NCI-H1417 treated with DMSO at 0.1 percent for 48 hours (cell line): Measurements from ENCODE around the gene LRSAM1.

Experiments used
- DNase-seq: peaks from one replicate; lab custom pipeline; 2025; lab: John Stamatoyannopoulos, UW

The LRSAM1 gene

DNA sequence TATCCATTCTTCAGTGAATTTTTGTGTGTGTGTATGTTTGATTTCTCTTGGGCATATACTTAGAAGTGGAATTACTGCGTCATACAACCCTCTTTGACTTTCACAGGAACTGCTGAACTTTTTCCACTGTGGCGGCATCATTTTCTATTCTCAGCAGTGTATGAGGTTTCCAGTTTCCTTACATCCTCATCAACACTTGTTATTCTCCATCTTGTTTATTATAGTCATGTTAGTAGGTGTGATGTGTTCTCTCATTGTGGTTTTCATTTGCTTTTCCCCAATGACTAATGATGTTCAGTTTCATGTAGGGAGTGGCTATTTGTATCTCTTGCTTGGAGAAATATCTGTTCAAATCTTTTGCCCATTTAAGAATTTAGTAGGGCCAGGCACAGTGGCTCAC, 24.6 kb upstream of the LRSAM1 start:
- no peak for DNase-seq

DNA sequence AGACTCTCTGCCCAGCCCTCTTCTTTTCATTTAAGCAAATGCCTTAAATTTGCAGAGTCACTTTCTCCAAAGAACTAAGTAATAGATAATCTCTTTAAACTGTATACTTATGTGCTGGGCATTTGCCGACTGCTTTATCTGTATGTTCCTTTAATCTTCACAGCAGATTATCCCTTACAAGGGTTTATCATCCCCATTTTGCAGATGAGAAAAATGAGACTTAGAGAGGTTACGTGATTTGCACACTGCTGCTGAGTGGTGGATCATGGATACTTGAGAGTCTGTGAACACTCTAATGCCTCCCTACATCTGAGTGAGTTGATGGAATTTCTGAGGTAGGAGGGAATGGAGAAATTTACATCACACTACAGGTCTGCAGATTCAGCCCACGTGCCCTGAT, 23.0 kb upstream of the LRSAM1 start:
- no peak for DNase-seq

DNA sequence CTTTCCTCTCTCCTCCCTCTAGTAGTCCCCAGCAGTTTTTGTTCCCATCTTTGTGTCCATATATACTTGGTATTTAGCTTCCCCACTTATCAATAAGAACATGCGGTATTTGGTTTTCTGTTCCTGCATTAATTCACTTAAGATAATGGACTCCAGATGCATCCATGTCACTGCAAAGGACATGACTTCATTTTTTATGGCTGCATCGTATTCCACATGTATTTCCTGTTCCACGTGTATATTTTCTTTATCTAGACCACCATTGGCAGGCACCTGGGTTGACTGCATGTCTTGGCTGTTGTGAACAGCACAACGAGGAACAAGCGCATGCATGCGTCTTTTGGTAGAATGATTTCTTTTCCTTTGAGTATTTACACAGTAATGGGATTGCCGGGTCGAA, 20.9 kb upstream of the LRSAM1 start:
- no peak for DNase-seq

DNA sequence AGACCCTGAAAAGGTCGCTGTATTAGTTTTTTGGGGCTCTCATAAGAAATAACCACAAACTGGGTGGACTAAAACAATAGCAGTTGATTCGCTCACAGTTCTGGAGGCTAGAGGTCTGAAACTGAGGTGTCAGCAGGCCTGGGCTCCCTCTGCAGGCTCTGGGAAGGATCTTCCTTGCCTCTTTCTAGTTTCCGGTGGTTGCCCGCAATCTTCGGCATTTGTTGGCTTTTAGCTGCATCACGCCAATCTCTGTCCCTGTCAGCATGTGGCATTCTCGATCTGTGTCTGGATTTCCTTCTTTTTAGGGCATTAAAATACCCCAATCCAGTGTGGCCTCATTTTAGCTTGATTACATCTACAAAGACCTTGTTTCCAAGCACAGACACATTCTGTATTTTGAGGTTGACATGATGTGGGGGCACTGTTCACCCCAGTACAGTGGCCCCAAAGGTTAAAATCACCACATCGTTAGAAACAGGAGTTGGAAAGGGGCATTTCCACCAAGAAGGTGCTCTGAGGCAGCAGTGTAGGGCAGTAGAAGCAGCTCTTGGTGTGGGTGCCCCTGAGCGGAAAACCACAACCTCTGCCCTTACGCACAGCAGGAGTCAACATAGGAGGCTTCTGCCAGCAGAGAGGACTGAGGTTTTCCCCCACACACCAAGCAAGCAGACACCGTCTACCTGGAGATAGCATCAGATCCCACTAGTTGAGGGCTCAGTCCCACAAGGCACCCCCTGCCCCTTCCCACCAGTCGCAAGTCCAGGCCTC, 13.6 kb upstream of the LRSAM1 start:
- DNase-seq = no peak

DNA sequence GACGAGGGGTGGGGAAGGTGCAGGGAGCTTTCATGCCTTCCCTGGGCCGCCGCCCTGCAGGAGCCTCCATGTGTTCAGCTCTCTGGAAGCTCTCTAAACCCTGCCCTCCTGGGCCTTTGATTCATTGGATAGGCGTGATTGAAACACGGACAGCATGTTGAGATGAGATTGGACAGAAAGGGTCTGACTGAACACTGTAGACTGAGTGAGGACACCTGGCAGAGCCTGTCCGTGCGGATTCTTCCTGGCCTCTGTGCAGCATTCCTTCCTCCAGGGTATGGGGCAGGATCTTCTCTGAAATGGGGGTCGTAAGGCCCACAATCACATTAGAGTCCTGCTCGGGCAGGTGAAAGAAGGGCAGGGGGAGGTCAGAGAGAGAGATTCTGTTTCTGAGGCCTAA, 12.9 kb upstream of the LRSAM1 start:
- DNase-seq = no peak

DNA sequence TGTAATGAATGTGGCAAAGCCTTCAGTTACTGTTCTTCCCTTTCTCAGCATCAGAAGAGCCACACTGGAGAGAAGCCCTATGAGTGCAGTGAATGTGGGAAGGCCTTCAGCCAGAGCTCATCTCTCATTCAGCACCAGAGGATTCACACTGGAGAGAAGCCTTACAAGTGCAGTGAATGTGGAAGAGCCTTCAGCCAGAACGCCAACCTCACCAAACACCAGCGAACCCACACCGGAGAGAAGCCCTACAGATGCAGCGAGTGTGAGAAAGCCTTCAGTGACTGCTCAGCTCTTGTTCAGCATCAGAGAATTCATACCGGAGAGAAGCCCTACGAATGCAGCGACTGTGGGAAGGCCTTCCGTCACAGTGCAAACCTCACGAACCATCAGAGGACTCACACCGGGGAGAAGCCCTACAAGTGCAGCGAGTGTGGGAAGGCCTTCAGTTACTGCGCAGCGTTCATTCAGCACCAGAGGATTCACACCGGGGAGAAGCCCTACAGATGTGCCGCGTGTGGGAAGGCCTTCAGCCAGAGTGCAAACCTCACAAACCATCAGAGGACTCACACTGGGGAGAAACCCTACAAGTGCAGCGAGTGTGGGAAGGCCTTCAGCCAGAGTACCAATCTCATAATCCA, 6.9 kb upstream of the LRSAM1 start:
- DNase-seq = no peak

DNA sequence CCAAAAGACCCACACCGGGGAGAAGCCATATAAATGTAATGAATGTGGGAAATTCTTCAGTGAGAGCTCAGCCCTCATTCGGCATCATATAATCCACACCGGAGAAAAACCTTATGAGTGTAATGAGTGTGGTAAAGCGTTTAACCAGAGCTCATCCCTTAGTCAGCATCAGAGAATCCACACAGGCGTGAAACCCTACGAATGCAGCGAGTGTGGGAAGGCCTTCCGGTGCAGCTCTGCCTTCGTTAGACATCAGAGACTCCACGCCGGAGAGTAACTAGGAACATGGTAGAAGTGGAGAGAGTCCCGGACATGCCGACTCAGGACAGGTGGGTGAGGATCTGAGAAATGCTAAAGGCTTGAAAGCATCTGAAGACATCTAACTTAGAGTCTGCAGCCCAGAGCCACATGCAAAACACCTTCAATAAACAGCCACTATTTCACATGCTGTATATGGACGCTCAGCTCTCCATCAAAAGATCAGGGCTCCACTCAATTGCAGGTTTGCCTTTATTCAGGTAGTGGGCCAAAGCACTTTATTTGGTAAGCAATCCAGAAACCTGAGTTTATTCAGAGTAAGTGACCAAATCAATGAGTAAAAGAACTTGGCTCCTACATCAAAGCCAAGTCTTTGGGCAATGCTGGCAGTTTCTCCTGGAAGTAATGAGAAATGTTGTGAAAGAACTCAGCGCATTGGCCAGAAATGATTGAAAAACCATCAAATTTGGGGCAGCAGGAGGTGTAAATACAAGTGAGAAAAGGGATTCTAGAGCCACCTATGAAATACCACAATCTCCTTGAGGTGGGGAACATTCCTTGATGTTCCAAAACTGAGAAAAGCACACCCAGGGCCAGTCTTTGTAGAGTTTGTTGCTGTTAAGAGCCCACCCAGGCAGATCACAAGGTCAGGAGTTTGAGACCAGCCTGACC, 6.1 kb upstream of the LRSAM1 start:
- DNase-seq = no peak

DNA sequence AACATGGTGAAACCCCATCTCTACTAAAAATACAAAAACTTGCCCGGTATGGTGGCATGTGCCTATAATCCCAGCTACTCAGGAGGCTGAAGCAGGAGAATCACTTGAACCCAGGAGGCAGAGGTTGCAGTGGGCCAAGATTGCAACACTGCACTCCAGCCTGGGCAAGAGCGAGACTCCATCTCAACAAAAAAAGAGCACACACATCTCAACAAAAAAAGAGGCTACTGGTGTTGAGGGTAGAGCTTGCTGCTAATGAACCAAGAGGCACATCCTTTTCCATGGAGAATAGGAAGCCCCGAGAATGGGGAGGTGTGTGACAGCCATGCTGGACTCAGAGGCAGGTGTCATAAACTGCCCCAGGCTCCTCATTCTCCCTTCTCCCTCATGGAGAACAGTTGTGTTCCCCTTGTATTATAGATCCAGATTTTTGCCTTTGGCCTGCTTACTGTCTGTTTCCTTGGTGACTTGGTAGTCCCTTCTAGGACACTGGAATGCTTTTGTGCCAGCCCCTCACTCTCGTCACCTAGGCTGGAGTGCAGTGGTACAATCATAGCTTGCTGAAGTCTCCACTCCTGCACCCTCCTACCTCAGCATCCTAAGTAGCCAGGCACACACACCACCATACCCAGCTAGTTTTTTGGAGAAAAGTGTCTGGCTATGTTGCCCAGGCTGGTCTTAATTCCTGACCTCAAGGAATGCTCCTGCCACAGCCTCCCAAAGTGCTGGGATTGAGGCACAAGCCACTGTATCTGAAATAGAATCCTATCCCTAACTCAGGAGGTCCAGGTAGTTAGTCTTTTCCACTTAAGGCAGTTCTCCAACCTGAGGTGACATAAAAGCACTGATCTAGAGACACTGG, 5.2 kb upstream of the LRSAM1 start:
- no peak for DNase-seq

DNA sequence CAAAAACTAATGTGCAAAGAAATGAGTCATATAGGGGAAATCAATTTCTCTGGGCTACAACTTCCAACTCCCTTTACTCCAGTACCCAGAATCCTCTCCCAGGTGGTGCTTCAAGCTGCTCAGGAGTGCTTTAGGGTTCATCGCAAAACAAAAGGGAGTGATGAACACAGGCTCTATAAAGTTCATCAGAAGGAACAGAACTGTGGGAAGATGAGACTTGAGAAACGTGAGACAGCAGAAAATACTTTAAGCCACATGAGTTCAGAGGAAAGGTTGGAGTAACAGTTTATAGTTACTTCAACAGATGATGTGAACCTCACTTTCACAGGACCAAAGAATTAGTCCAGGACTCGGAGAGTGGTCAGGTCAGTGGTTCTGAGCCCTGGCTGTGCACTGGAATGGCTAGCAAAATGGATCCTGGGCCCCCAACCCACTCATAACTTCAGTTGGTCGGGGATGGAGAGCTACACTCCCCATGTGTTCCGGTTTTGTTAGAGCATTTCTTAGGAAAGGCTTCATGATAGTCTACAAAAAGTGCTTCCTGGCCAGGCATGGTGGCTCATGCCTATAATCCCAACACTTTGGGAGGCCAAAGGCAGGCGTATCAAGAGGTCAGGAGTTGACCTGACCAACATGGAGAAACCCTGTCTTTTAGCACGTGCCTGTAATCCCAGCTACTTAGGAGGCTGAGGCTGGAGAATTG, 4.4 kb upstream of the LRSAM1 start:
- no peak for DNase-seq

DNA sequence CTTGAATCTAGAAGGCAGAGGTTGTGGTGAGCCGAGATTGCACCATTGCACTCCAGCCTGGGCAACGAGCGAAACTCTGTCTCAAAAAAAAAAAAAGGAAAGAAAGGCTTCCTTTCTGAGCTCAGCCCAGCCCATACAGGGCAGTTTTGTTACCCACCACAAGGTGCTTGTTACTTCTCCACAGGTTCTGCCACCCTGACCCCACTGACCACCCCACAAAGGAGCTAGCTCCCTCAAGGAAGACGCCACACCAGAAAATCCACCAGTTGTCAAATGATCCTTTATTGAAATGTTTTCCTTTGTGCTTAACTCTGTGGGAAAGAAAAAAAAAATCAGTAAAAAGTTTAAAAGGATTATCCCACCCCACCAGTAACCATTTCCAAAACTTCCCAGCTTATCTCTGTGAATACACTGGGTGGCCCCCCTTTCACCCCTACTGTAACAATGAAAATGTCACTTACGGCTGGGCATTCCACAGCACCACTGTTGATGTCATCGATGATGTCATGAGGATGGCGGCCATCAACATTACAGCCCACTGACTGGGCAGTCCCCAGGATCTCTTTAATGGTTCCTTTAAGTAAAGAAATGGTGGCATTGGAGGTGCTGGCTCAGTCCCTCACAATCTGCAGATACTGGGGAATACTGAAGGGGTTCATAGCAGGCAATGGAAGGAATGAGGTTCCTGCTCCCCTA, 3.7 kb upstream of the LRSAM1 start:
- DNase-seq = no peak

DNA sequence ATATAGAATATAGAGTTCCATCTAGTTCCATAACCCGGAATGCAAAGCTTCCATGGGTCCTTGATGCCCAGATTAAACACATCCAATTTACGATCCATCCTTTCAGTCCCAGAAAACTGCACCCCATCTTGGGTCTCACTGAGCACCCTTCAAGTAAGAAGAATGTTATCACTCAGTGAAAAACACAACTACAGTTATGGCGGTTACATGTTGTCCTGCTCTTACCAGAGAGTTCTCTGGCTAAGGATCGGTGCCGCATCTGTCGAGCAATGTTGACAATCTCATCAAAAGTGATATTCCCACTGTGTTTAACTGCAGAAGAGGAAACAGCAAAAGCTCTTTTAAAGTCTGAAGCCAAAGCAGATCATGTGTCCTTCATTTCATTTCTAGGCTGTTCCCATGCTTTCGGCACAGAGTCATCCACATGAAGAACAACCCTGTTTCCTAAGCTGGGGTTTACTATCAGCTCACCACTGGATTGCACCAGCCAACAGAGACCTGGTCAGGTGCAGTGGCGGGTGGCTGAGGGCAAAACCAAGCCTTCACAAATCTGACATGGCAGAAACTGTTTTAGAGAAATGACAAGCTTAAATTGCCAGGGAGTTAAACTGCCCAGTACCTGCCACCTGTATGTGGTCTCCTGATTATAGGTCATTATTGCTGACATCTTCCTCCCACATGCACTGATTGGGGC, 3.1 kb upstream of the LRSAM1 start:
- DNase-seq = no peak

DNA sequence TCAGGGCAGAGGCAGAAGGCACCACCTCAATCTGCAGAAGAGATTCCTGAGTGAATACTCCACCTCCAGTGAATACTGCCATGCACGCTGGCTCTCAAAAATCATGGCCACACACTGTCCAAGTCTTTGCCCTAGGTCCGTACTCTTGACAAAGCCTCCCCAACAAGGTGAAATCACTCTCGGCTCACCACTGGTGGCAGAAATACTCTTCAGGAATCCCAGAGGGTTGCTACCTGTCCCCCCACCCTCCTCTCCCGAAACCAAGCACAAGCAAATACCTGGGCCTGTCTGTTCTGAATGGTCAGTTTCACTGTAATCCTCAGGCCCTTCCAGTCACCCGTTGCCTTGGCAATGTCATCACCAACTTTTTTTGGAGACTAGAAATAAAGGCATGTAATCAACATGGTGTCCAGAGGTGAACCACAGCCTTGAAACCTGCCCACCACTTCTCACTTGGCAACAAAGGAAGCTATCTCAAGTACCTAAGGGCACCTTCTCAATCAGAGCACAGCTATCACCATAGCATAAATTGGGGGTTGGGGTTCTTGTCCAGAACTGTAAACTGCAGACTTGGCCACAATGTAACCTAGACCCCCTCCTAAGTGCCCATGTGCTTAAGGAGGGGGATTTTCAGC, 1.9 kb upstream of the LRSAM1 start:
- no peak for DNase-seq

DNA sequence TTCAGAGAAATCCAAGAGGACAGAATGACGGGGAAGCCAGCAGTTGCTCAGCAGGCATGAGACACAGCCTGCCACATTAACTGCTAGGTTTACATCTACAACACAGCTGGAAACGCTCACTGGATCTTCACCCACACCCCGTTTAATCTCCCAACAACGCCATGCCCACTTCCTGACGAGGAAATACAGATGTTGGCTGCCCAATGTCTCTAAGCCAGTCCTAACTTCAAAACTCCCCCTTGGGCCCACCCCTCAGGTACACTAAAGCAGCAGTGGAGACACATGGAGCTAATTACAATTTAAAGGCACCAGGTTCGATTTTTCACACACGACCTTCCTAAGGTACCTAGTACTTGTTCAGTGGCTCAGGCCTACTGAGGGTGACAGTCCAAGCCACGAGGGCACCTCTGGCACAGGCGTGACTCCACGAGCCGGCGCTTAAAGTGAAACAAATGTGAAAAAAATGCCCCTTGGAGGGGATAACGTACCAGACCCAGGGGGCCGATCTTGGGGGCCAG, 1.0 kb upstream of the LRSAM1 start:
- DNase-seq = no peak

DNA sequence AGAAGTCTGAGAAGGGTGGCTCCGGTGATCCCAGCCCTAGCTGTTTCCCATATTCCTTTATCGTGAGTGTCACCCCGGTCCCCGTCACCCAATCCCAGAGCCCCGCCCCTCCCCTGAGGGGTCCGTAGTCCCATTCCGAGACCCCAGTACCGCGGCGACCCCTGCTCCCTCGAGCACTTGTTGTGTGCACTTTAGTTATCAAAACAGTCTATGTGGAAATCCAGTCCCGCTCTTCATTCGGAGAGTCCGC, 223 bp downstream of the LRSAM1 start:
- no peak for DNase-seq

DNA sequence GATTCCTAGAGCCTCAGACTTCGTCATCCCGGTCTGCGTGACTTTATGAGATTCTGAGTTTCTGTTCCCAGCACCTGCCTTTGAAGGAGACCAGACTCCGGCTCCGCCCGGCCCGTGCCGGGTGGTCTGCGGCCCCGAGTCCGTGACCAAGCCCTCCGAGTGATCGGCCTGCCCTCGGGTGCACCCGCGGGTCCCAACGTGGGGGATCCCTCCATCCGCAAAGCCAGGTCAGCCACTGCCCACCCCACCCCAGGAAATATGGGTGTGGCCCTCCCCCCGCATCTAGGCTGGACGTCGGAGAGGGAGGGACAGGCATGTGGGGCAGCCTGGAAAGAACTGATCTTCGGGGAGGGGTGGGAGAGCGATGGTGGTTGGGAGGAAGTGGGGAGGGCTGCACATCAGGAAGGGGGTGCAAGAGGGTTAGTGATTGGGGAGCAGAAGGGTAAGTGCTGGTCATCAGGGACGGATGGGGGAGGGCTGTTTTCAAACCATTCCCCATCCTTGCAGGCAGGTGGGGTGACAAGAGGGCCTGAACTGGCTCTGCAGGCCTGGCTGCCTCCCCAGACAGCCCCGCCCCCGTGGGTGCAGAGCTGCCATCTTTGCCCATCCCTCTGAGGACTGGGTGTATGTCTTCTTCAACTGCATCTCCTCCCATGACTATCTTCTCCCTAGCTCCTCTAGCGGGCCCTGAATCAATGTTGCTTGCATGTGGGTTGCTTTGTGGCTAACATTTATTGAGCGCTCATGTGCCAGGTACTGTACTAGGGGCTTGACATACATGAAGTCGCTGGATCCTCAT, 747 bp downstream of the LRSAM1 start:
- no peak for DNase-seq

DNA sequence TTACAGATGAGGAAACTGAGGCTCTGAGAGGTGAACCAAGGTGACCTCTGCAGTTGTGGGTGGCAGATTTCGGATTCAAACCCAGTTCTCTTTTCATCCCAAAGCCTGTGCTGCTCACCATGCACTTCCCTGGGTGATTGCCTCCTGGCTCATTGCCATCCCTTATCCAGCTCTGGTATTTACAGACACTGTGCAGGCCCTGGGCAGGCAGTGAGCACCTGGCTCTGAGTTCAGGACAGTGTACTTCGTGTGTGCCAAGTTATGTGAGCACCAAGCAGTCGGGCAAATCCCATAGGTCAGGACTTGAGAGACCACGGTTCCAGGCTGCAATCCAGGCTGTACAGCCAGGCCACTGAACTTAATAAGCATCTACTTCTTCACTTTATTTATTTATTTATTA, 1.4 kb downstream of the LRSAM1 start:
- DNase-seq = no peak

DNA sequence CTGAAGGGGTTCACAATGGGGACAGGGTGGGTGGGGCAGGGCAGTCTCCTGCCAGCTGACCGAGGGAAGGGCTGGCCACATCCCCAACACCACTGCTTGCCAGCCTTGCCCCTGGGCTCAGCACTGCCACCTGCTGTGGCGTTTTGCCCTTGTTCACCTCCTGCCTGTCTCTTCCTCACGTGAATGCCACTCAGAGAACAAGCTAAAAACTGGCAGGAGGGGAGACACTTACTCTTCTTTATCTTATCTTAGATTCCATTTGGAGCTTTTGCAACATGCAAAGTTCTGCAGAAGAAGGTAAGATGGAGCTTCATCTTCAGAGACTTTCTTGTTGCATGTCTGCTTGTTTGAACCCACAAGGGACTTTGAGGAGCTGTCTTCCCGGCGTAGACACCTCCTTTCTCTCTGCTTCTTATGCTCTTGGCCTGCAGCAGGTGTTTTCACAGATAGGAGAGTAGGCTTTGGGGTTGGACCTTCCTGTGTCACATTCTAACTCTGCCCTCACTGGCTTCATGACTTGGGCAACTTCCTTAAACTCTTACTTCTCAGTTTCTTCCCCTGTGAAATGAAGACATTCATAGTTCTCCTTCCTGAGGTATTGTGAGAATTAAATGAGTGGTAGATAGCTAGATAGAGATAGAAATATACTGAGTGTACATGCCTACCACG, 4.1 kb downstream of the LRSAM1 start:
- no peak for DNase-seq

DNA sequence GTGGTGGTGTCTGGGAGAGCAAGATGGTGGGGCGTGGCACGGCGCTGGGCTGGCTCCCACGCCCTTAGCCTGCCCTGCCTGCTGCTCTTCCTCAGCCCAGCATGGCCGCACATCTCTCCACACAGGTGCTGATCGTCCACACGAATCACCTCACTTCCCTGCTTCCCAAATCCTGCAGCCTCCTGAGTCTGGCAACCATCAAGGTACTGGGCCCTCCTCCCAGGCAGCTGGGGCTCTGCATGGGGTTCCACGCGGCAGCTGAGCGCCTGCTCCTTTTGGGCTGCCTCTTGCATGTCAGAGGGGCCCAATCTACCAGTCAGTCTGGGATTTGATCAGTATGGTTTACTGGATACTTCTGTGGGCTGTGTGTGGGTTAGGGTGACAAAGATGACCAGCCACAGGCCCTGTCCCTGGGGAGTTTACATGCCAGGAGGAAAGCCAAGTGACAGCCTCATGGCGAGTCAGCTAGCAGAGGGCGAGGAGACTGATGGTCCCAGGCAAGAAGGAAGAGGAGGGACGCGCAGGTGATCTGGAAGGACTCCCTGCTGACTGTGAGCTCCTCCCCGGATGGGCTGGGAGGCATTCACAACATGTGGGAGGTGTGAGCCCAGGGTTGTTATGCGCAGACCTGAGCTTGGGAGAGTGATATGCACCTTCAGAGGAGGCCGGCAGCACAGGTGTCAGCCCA, 6.0 kb downstream of the LRSAM1 start:
- no peak for DNase-seq
